GM12878 (cell line): ENCODE results near the gene CNTNAP5. TPM values are rescaled to one million over a fixed set of nuclear protein-coding genes. Genes with fewer than 3 reads are reported as not detected.

ENCODE experiments used
- ATAC-seq: fragments of 200-7000 bp; cut with Tn5 transposase; 3 replicates; pipeline ENCODE4 v1.9.1; 2020; ENCODE audit warnings: mild to moderate bottlenecking, moderate library complexity
- BruUV-seq: library from RNA; stranded (reverse); fragments of 400-500 nt; replicated peaks from 2 replicates; lab custom pipeline; 2021; lab: Mats Ljungman, UMichigan
- CTCF ChIA-PET: fragments of 300-600 bp; sonication (Branson Sonifier 250); formaldehyde crosslinking; extraction: SDS; loops from one replicate; lab custom pipeline; 2021; ENCODE audit warnings: inconsistent platforms; lab: Yijun Ruan, JAX
- POLR2A ChIA-PET: fragments of 350-600 bp; formaldehyde crosslinking; extraction: SDS; loops from one replicate; lab custom pipeline; 2021; ENCODE audit warnings: inconsistent platforms; lab: Charles Lee
- RAD21 ChIA-PET: fragments of 300-600 bp; sonication (Branson Sonifier 250); formaldehyde crosslinking; loops from one replicate; lab custom pipeline; 2023; ENCODE audit warnings: antibody characterized with exemption; ENCODE audit not compliant: unreplicated experiment; lab: Charles Lee
- SMC1A ChIA-PET: fragments of 300-600 bp; sonication (Branson Sonifier 250); formaldehyde crosslinking; loops from one replicate; lab custom pipeline; 2023; ENCODE audit not compliant: unreplicated experiment, uncharacterized antibody; lab: Charles Lee
- DNase-seq: peaks from one replicate; pipeline ENCODE4 v3.0.0-alpha.2; 2011; ENCODE audit warnings: low read depth, low spot score
- FAIRE-seq: peaks from 3 replicates; lab custom pipeline; 2011; peaks lifted over from hg19 to GRCh38; lab: Jason Lieb, UNC
- H2AFZ ChIP-seq: 2 replicates; pipeline ENCODE4 v1.6.0; 2011; ENCODE audit warnings: low read depth, low read length, control low read depth; ENCODE audit not compliant: control insufficient read depth
- H3K27ac ChIP-seq: 2 replicates; pipeline ENCODE4 v1.5.1; 2011; ENCODE audit warnings: control low read depth; ENCODE audit not compliant: control insufficient read depth, insufficient read depth
- H3K27me3 ChIP-seq, 2 experiments: replicated peaks in 1 of 2; 2 replicates each; pipeline versions ENCODE4 v1.6.0 to v1.6.1; 2011; ENCODE audit warnings: low read length in 1 of 2; ENCODE audit not compliant: control insufficient read depth in 2 of 2, insufficient read depth in 2 of 2
- H3K36me3 ChIP-seq, 2 experiments: 2 replicates each; pipeline ENCODE4 v1.5.1; 2011; ENCODE audit warnings: low read length in 1 of 2; ENCODE audit not compliant: control insufficient read depth in 2 of 2, insufficient read depth in 2 of 2
- H3K4me1 ChIP-seq: 2 replicates; pipeline ENCODE4 v1.6.1; 2011; ENCODE audit warnings: mild to moderate bottlenecking, low read length, moderate library complexity, mixed read lengths; ENCODE audit not compliant: control insufficient read depth, insufficient read depth
- H3K4me2 ChIP-seq: 2 replicates; pipeline ENCODE4 v1.6.0; 2011; ENCODE audit warnings: control low read depth; ENCODE audit not compliant: control insufficient read depth, insufficient read depth
- H3K4me3 ChIP-seq: fragments of 200-600 bp; sonication (generic); 2 replicates; pipeline ENCODE4 v1.5.1; 2016
- H3K79me2 ChIP-seq: 2 replicates; pipeline ENCODE4 v1.6.0; 2011; ENCODE audit warnings: low read length; ENCODE audit not compliant: control insufficient read depth, insufficient read depth
- H3K9ac ChIP-seq: 2 replicates; pipeline ENCODE4 v1.8.0; 2011; ENCODE audit warnings: low read length, control low read depth, mixed read lengths; ENCODE audit not compliant: control insufficient read depth, insufficient read depth
- H3K9me3 ChIP-seq: replicated peaks from 3 replicates; pipeline ENCODE4 v1.5.1; 2011; ENCODE audit warnings: mild to moderate bottlenecking, low read length; ENCODE audit not compliant: control insufficient read depth, insufficient read depth
- H4K20me1 ChIP-seq: 2 replicates; pipeline ENCODE4 v1.6.0; 2011; ENCODE audit not compliant: control insufficient read depth, insufficient read depth
- FOXK2 ChIP-seq: fragments of 450-650 bp; IDR thresholded peaks from 2 replicates; pipeline ENCODE4 v1.6.1; 2017; ENCODE audit warnings: mild to moderate bottlenecking, moderate library complexity
- GABPA ChIP-seq: IDR thresholded peaks from 2 replicates; pipeline ENCODE4 v1.6.1; 2014; ENCODE audit warnings: antibody characterized with exemption, low read depth, mild to moderate bottlenecking, inconsistent platforms
- KLF5 ChIP-seq: fragments of 450-650 bp; IDR thresholded peaks from 2 replicates; pipeline ENCODE4 v1.6.1; 2014; ENCODE audit warnings: mild to moderate bottlenecking; ENCODE audit not compliant: partially characterized antibody
- MAX ChIP-seq: IDR thresholded peaks from 2 replicates; pipeline ENCODE4 v1.6.1; 2012; ENCODE audit warnings: low read depth, low read length, improper control_type of control experiment
- MTA2 ChIP-seq: fragments of 450-650 bp; IDR thresholded peaks from 2 replicates; pipeline ENCODE4 v1.6.1; 2016; ENCODE audit warnings: low read depth, mild to moderate bottlenecking, moderate library complexity
- MYB ChIP-seq: fragments of 150-350 bp; IDR thresholded peaks from 2 replicates; pipeline ENCODE4 v1.6.1; 2014; ENCODE audit warnings: mild to moderate bottlenecking, low read depth, low read length, borderline replicate concordance
- NFXL1 ChIP-seq: fragments of 450-650 bp; IDR thresholded peaks from 2 replicates; pipeline ENCODE4 v1.6.1; 2017; ENCODE audit warnings: antibody characterized with exemption, mild to moderate bottlenecking, borderline replicate concordance
- RELA ChIP-seq: fragments of 450-650 bp; IDR thresholded peaks from 2 replicates; pipeline ENCODE4 v1.8.0; 2014; ENCODE audit warnings: borderline replicate concordance; ENCODE audit not compliant: partially characterized antibody
- SREBF2 ChIP-seq: IDR thresholded peaks from 2 replicates; pipeline ENCODE4 v1.6.1; 2012; ENCODE audit warnings: mild to moderate bottlenecking, low read length
- STAT1 ChIP-seq: fragments of 450-650 bp; conservative IDR thresholded peaks from 2 replicates; pipeline ENCODE4 v1.6.1; 2014; ENCODE audit warnings: antibody characterized with exemption, mild to moderate bottlenecking
- ZBED1 ChIP-seq: IDR thresholded peaks from 2 replicates; pipeline ENCODE4 v1.6.1; 2016; ENCODE audit warnings: borderline replicate concordance
- WGBS: methylation state at CpG from one replicate; pipeline ENCODE4 v1.1.6; 2016; ENCODE audit warnings: low lambda C conversion rate; ENCODE audit not compliant: insufficient replicate concordance, insufficient coverage; ENCODE audit errors: missing lambda C conversion rate; 5-methylcytosine and 5-hydroxymethylcytosine counted together
- in situ Hi-C: fragments of 300-500 bp; cut with MboI; formaldehyde crosslinking; loops from 9 replicates; pipeline ENCODE4 v1.14.3; 2018; ENCODE audit warnings: mixed read lengths
- intact Hi-C: fragments of 100-400 bp; cut with micrococcal nuclease; formaldehyde crosslinking; loops from one replicate; pipeline ENCODE4 v1.14.2; 2022; ENCODE audit not compliant: unreplicated experiment
- polyA plus RNA-seq, 11 experiments: library from polyadenylated mRNA; depleted of rRNA in 4 of 11; unstranded in 6 of 11; stranded (reverse) in 5 of 11; fragments of >200 nt; fragmentation: Nextera tagmentation in 4 of 11; fragmentation: Illumina TruSeq in 1 of 11; extraction: Ambion mirVana in 4 of 11; extraction: Trizol in 1 of 11; gene quantifications; 1 replicate in 1 of 11; 2 replicates in 10 of 11; pipeline versions ENCODE4 v1.2.1 to v1.2.3, GENCODE V29; 2011 to 2016; ENCODE audit warnings: inconsistent platforms in 2 of 11, missing spikeins in 2 of 11, low read depth in 1 of 11
- total RNA-seq, 4 experiments: library from RNA; depleted of rRNA in 3 of 4; stranded (reverse); fragments of >200 nt in 3 of 4; fragmentation: Illumina TruSeq in 1 of 4; extraction: Trizol in 1 of 4; gene quantifications; 2 replicates each; pipeline versions ENCODE4 v1.2.1 to v1.2.3, GENCODE V29; 2013 to 2021
- TF ChIP-seq, protein P1 (sequence below): fragments of 450-650 bp; IDR thresholded peaks from 2 replicates; pipeline ENCODE4 v1.6.1; 2017; ENCODE audit warnings: mild to moderate bottlenecking, low read depth, inconsistent platforms; ENCODE audit not compliant: poor library complexity, severe bottlenecking

The CNTNAP5 gene
- total and polyA plus RNA-seq, 10 of the 15 experiments (the other 5 are each of a cell fraction or from before 2014, with no cell fraction given) = not detected

DNA sequence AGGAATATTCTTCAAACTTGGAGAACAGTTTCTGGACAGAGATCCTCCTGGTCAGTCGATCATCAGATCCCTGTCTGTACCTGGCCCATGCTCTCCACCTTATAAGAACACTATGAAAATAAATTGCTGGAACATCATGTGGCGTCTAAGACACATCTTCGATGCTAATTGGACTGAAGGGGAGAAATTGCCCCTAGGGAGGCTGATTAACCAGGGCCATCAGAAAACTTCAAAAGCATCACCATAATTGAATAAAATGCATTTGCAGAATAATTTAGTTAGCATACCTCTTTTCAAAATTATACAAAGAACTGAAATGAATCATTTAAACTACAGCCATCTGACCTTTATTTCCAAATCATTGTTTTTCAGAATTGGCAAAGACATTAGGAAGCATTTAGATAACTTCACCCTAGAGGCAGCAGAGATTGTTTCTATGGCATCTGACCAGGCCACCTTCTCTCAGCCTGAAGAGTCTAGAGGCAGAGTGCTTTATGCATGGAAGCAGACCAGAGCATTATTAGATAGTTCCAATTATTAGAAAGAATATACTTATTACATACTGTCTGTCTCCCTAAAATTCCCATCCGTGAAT, 48.9 kb upstream of the CNTNAP5 start:
- intact Hi-C loops = no loop called here
- Histone ChIP-seq H3K9ac (no peak overlapping the region), H3K4me3 (no peak overlapping the region), H2AFZ (no peak overlapping the region), H4K20me1 (no peaks in the 10 kb centered on the region)
- no peak for FAIRE-seq
- WGBS = 12% methylated on average over 4 of the region's 4 CpGs
- ChIA-PET POLR2A (no interaction called here), RAD21 (no interaction called here)
- no peak for TF ChIP-seq STAT1
- TF ChIP-seq RELA = no peak
- TF ChIP-seq NFXL1 = no peak
- no peak for TF ChIP-seq KLF5
- TF ChIP-seq MYB = no peak
- no peak for TF ChIP-seq GABPA
- TF ChIP-seq FOXK2 = no peak
- no peak for TF ChIP-seq MTA2
- no peak for TF ChIP-seq MAX
- no peak for TF ChIP-seq ZBED1
- TF ChIP-seq SREBF2 = no peak
- TF ChIP-seq, protein P1, sequence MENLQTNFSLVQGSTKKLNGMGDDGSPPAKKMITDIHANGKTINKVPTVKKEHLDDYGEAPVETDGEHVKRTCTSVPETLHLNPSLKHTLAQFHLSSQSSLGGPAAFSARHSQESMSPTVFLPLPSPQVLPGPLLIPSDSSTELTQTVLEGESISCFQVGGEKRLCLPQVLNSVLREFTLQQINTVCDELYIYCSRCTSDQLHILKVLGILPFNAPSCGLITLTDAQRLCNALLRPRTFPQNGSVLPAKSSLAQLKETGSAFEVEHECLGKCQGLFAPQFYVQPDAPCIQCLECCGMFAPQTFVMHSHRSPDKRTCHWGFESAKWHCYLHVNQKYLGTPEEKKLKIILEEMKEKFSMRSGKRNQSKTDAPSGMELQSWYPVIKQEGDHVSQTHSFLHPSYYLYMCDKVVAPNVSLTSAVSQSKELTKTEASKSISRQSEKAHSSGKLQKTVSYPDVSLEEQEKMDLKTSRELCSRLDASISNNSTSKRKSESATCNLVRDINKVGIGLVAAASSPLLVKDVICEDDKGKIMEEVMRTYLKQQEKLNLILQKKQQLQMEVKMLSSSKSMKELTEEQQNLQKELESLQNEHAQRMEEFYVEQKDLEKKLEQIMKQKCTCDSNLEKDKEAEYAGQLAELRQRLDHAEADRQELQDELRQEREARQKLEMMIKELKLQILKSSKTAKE = no peak
- TF ChIP-seq, all 136 proteins: peak for 0
- no TSS peak for BruUV-seq
- H3K4me2 ChIP-seq = no peak overlapping the region
- CTCF ChIA-PET = no interaction called here
- SMC1A ChIA-PET = no interaction called here
- no peaks in the 10 kb centered on the region for H3K36me3 ChIP-seq
- in situ Hi-C loops = no loop called here
- no peak overlapping the region for H3K27ac ChIP-seq
- no peaks in the 10 kb centered on the region for H3K79me2 ChIP-seq
- ATAC-seq = no peak
- H3K4me1 ChIP-seq = no peaks in the 10 kb centered on the region
- H3K27me3 ChIP-seq = no peaks in the 10 kb centered on the region
- no peaks in the 10 kb centered on the region for H3K9me3 ChIP-seq
- no peak for DNase-seq
